B cell (primary cell): ENCODE data around the gene NYAP2. TPM values are rescaled to one million over a fixed set of nuclear protein-coding genes. Genes with fewer than 3 reads are reported as not detected.
A peak's percentile ranks its signal among the peaks of the same experiment; 100 is the strongest.

ENCODE experiments used
- ATAC-seq: fragments of 200-7000 bp; cut with Tn5 transposase; one replicate; pipeline ENCODE4 v1.10.0; 2021; ENCODE audit warnings: low read depth, mild to moderate bottlenecking, moderate number of reproducible peaks, moderate library complexity
- CTCF ChIA-PET: fragments of 350-600 bp; sonication (Branson Sonifier 250); formaldehyde crosslinking; loops from one replicate; lab custom pipeline; 2021; ENCODE audit warnings: antibody characterized with exemption, inconsistent platforms; lab: Charles Lee
- POLR2A ChIA-PET: fragments of 350-600 bp; sonication (Branson Sonifier 250); formaldehyde crosslinking; loops from one replicate; lab custom pipeline; 2021; ENCODE audit warnings: antibody characterized with exemption; lab: Charles Lee
- DNase-seq: peaks from one replicate; pipeline ENCODE4 v3.0.0; 2013
- H2AFZ ChIP-seq: 2 replicates; pipeline ENCODE4 v1.6.1; 2012; ENCODE audit warnings: mild to moderate bottlenecking, low read depth, low read length; ENCODE audit not compliant: insufficient read depth, poor library complexity, severe bottlenecking
- H3K27ac ChIP-seq, 2 donors: 1 replicate in 1 of 2; 2 replicates in 1 of 2; pipeline ENCODE4 v1.5.1; 2012 to 2013; ENCODE audit warnings: low read length in 2 of 2, mild to moderate bottlenecking in 2 of 2, moderate library complexity in 1 of 2
- H3K27me3 ChIP-seq, 4 experiments: fragments of 200-600 bp in 1 of 4; sonication (generic) in 1 of 4; replicated peaks in 1 of 4; 1 replicate in 2 of 4; 2 replicates in 2 of 4; pipeline versions ENCODE4 v1.6.1 to v1.7.0; 2013 to 2016; ENCODE audit warnings: low read length in 3 of 4, mild to moderate bottlenecking in 2 of 4, mixed read lengths in 1 of 4, moderate library complexity in 1 of 4; ENCODE audit not compliant: insufficient read depth in 4 of 4, control insufficient read depth in 3 of 4; ENCODE audit errors: control extremely low read depth in 1 of 4
- H3K36me3 ChIP-seq, 2 experiments: replicated peaks in 1 of 2; 1 replicate in 1 of 2; 2 replicates in 1 of 2; pipeline versions ENCODE4 v1.6.1 to v1.7.1; 2013; ENCODE audit warnings: low read length in 1 of 2; ENCODE audit not compliant: insufficient read depth in 2 of 2, control insufficient read depth in 1 of 2; ENCODE audit errors: control extremely low read depth in 1 of 2, extremely low read depth in 1 of 2
- H3K4me1 ChIP-seq, 2 donors: fragments of 200-600 bp in 1 of 2; sonication (generic) in 1 of 2; 1 replicate in 1 of 2; 2 replicates in 1 of 2; pipeline versions ENCODE4 v1.5.1 to v1.6.1; 2013 to 2017; ENCODE audit warnings: low read length in 2 of 2; ENCODE audit not compliant: control insufficient read depth in 2 of 2, insufficient read depth in 2 of 2
- H3K4me2 ChIP-seq: replicated peaks from 2 replicates; pipeline ENCODE3; 2012; ENCODE audit warnings: mild to moderate bottlenecking, low read depth, low read length; ENCODE audit not compliant: poor library complexity, severe bottlenecking
- H3K4me3 ChIP-seq, 5 experiments: fragments of 200-600 bp in 1 of 5; sonication (generic) in 1 of 5; 1 replicate in 3 of 5; 2 replicates in 2 of 5; pipeline versions ENCODE4 v1.5.1 to v1.7.0; 2011 to 2016; ENCODE audit warnings: low read length in 4 of 5, mild to moderate bottlenecking in 4 of 5, low read depth in 2 of 5, control low read depth in 1 of 5, moderate library complexity in 1 of 5; ENCODE audit not compliant: insufficient read depth in 1 of 5; ENCODE audit errors: control extremely low read depth in 1 of 5, extremely low read depth in 1 of 5
- H3K79me2 ChIP-seq: fragments of 200-600 bp; sonication (generic); one replicate; pipeline ENCODE4 v1.6.0; 2016; ENCODE audit warnings: low read length; ENCODE audit not compliant: control insufficient read depth, insufficient read depth
- H3K9ac ChIP-seq: fragments of 200-600 bp; sonication (generic); 2 replicates; pipeline ENCODE4 v1.6.1; 2017; ENCODE audit warnings: mild to moderate bottlenecking, low read length, moderate library complexity
- H3K9me3 ChIP-seq, 3 donors: one replicate each; pipeline versions ENCODE4 v1.6.1 to v1.7.1; 2013; ENCODE audit warnings: low read length in 2 of 3; ENCODE audit not compliant: control insufficient read depth in 2 of 3, insufficient read depth in 1 of 3; ENCODE audit errors: control extremely low read depth in 1 of 3
- H4K20me1 ChIP-seq: 2 replicates; pipeline ENCODE4 v1.6.0; 2012; ENCODE audit warnings: mild to moderate bottlenecking, low read length; ENCODE audit not compliant: insufficient read depth, control insufficient read depth, poor library complexity, severe bottlenecking
- H3K27ac Mint-ChIP-seq: one replicate; pipeline ENCODE4 v1.8.0; 2021; ENCODE audit warnings: mixed read lengths
- H3K27me3 Mint-ChIP-seq: one replicate; pipeline ENCODE4 v1.8.0; 2021; ENCODE audit warnings: mixed read lengths
- H3K4me1 Mint-ChIP-seq: one replicate; pipeline ENCODE4 v1.8.0; 2021; ENCODE audit warnings: mixed read lengths
- H3K4me3 Mint-ChIP-seq: one replicate; pipeline ENCODE4 v1.8.0; 2021; ENCODE audit warnings: mixed read lengths
- H3K9me3 Mint-ChIP-seq: one replicate; pipeline ENCODE4 v1.8.0; 2022; ENCODE audit warnings: mixed read lengths; ENCODE audit not compliant: insufficient read depth
- CTCF ChIP-seq: fragments of 200-600 bp; IDR thresholded peaks from one replicate; pipeline ENCODE4 v1.8.0; 2022; ENCODE audit warnings: antibody characterized with exemption, mild to moderate bottlenecking
- EZH2 ChIP-seq: IDR thresholded peaks from 2 replicates; pipeline ENCODE4 v1.6.1; 2012; ENCODE audit warnings: borderline replicate concordance, low read depth, mild to moderate bottlenecking, moderate library complexity, low read length; ENCODE audit not compliant: insufficient read depth, poor library complexity, severe bottlenecking
- WGBS: methylation state at CpG from one replicate; pipeline ENCODE4 v1.1.5; 2013; ENCODE audit warnings: missing lambda C conversion rate; ENCODE audit not compliant: insufficient coverage; 5-methylcytosine and 5-hydroxymethylcytosine counted together
- intact Hi-C: fragments of 100-400 bp; cut with micrococcal nuclease; formaldehyde crosslinking; loops from one replicate; pipeline ENCODE4 v1.10.0; 2022
- polyA plus RNA-seq: library from polyadenylated mRNA; depleted of rRNA; stranded (reverse); fragments of >200 nt; gene quantifications from 2 replicates; pipeline ENCODE4 v1.2.3, GENCODE V29; 2012
- total RNA-seq, 2 donors: library from RNA; stranded (reverse); fragments of 120-200 nt in 1 of 2; gene quantifications; 1 replicate in 1 of 2; 2 replicates in 1 of 2; pipeline versions ENCODE4 v1.2.3 to v1.2.4, GENCODE V29; 2013 to 2022

Gene NYAP2
- total and polyA plus RNA-seq, 2 donors (not counting 1 experiment from before 2014, with no cell fraction given), result 0.12 to 0.17 TPM

- Histone ChIP-seq H3K79me2 (no peaks in the 10 kb centered on the region), H4K20me1 (no peaks in the 10 kb centered on the region), H3K4me1 (no peaks in the 10 kb centered on the region), H3K36me3 (no peaks in the 10 kb centered on the region), H3K4me3 (no peak overlapping the region), H3K9me3 (no peaks in the 10 kb centered on the region), H3K27me3 (peaks cover 0 to 5% (median 0%) of the 10 kb centered on the region in 4 experiments), H2AFZ (no peak overlapping the region), H3K27ac (no peak overlapping the region), H3K9ac (no peak overlapping the region), H3K4me2 (no peak overlapping the region)
- POLR2A ChIA-PET, result no interaction called here
- DNase-seq (peak; percentile 75), ATAC-seq (peak; percentile 71)
- H3K9me3 Mint-ChIP-seq, result no peaks in the 10 kb centered on the region
- intact Hi-C loops, result loop anchor here (1.0 to 5.0 kb wide), 5 partner anchors 378 to 1303 kb away; no protein-coding TSS in a partner anchor
- CTCF ChIA-PET, result interaction anchor here (0.6 to 5.0 kb wide), 27 partner anchors 9 to 1666 kb away, joined by 3 to 46 read pairs (median 4); partner anchors contain the start of gene DOCK10
- peaks cover 22% of the 10 kb centered on the region for H3K27me3 Mint-ChIP-seq
- no peak for TF ChIP-seq EZH2
- TF ChIP-seq CTCF, result peak; percentile 97
- no peak overlapping the region for H3K4me3 Mint-ChIP-seq
- no peak overlapping the region for H3K27ac Mint-ChIP-seq
- WGBS, result 29% methylated on average over 4 of the region's 11 CpGs
- no peaks in the 10 kb centered on the region for H3K4me1 Mint-ChIP-seq
Measured at GRCh38 chr2:225660262-225661131, 261.0 kb downstream of the NYAP2 start.

GRCh38 chr2:225662101-225662500, 262.6 kb downstream of the NYAP2 start:
- intact Hi-C loops, result loop anchor here (5.0 kb wide), 1 partner anchor 380 kb away; no protein-coding TSS in a partner anchor
- Histone ChIP-seq H3K27ac (no peak overlapping the region), H3K4me1 (no peaks in the 10 kb centered on the region), H3K4me3 (no peak overlapping the region), H2AFZ (no peak overlapping the region), H3K27me3 (peaks cover 0 to 5% (median 0%) of the 10 kb centered on the region in 4 experiments), H3K9ac (no peak overlapping the region), H3K79me2 (no peaks in the 10 kb centered on the region), H3K9me3 (no peaks in the 10 kb centered on the region), H3K36me3 (no peaks in the 10 kb centered on the region), H3K4me2 (no peak overlapping the region), H4K20me1 (no peaks in the 10 kb centered on the region)
- no peaks in the 10 kb centered on the region for H3K4me1 Mint-ChIP-seq
- ATAC-seq, result no peak
- no peak for DNase-seq
- CTCF ChIA-PET, result interaction anchor here (1.0 to 5.0 kb wide), 9 partner anchors 10 to 1322 kb away, joined by 3 to 46 read pairs (median 8); no protein-coding TSS in a partner anchor
- peaks cover 22% of the 10 kb centered on the region for H3K27me3 Mint-ChIP-seq
- TF ChIP-seq CTCF (no peak), EZH2 (no peak)
- WGBS, result 85% methylated on average over 3 of the region's 4 CpGs
- POLR2A ChIA-PET, result no interaction called here
- no peaks in the 10 kb centered on the region for H3K9me3 Mint-ChIP-seq
- H3K4me3 Mint-ChIP-seq, result no peak overlapping the region
- no peak overlapping the region for H3K27ac Mint-ChIP-seq
